ENCODE measurements around the gene FXYD3.

DNA sequence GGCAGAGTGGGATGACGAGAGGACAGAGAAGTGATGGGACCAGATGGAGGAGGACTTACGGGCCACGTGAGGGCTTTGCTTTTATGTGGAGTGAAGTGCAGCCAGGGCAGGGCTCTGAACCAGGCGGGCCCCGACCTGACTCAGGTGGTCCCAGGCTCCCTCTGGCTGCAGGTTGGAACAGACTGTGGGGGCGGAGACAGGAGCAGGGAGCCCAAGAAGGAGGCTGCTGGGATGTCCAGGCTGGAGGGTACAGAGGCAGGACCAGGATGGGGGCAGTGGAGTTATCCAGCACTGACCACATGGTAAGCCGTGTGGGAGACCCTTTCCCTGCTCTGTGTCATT, 41.0 kb downstream of the FXYD3 start:
- TF ChIP-seq, protein P1, sequence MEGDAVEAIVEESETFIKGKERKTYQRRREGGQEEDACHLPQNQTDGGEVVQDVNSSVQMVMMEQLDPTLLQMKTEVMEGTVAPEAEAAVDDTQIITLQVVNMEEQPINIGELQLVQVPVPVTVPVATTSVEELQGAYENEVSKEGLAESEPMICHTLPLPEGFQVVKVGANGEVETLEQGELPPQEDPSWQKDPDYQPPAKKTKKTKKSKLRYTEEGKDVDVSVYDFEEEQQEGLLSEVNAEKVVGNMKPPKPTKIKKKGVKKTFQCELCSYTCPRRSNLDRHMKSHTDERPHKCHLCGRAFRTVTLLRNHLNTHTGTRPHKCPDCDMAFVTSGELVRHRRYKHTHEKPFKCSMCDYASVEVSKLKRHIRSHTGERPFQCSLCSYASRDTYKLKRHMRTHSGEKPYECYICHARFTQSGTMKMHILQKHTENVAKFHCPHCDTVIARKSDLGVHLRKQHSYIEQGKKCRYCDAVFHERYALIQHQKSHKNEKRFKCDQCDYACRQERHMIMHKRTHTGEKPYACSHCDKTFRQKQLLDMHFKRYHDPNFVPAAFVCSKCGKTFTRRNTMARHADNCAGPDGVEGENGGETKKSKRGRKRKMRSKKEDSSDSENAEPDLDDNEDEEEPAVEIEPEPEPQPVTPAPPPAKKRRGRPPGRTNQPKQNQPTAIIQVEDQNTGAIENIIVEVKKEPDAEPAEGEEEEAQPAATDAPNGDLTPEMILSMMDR (conservative IDR thresholded peaks at IDR 0.05; ENCODE audit: low read length): no peak
- TF ChIP-seq EZH2phosphoT487 (IDR thresholded peaks at IDR 0.05; ENCODE audit: borderline replicate concordance, low read depth, low read length): no peak

Measured in OCI-LY7 (cell line).